NCI-H1417 treated with DMSO at 0.1 percent for 48 hours (cell line): Measurements from ENCODE around the gene HRAS.

Source experiments
- DNase-seq: peaks from one replicate; lab custom pipeline; 2025; lab: John Stamatoyannopoulos, UW

Gene HRAS

GRCh38 chr11:567011-567628 lies 31.7 kb upstream of the HRAS start:
- no peak for DNase-seq

DNA sequence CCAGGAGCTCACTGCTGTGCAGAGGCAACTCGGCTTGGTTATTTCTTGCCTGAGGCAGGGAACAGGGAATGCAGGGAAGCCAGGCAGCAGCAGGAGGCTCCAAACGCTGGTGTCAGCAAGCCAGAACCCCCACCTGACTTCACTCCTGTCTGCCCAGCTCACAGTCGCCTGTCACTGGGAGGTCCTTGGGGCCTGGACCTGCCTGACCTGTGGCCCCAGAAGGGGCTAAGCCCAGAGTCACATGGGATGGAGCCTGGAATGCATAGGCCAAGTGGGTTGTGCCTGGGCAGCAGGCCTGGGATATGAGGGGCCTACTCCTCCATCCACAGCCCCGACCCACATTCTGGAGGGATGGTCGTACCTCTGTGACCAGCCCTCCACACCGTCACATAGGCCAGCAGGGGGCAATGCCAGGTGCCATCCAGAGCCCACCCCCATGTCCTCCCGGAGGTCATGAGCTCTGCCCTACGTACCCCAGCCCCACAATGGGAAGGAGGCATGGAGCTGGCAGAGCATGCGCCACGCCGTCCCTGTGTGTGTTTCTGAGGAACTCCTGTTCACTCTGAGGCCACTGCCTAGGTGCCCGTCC lies 30.6 kb upstream of the HRAS start:
- no peak for DNase-seq

GRCh38 chr11:563812-564578 lies 28.6 kb upstream of the HRAS start:
- no peak for DNase-seq

- no peak for DNase-seq
Measured at GRCh38 chr11:563066-563811, 27.9 kb upstream of the HRAS start.

- DNase-seq = no peak
Measured at GRCh38 chr11:562046-562645, 26.8 kb upstream of the HRAS start.

GRCh38 chr11:561148-562003 lies 26.0 kb upstream of the HRAS start:
- no peak for DNase-seq

- peak; percentile 34 for DNase-seq
Measured at GRCh38 chr11:560305-561147, 25.1 kb upstream of the HRAS start, which contains the start of the genes LMNTD2 and RASSF7. Gene LMNTD2, minus strand, starts transcription at chr11:560738. Its CDS starts 22 bp downstream, at chr11:560716. Gene RASSF7, plus strand, starts transcription at chr11:560970. Its CDS starts 799 bp downstream, at chr11:561769.

DNA sequence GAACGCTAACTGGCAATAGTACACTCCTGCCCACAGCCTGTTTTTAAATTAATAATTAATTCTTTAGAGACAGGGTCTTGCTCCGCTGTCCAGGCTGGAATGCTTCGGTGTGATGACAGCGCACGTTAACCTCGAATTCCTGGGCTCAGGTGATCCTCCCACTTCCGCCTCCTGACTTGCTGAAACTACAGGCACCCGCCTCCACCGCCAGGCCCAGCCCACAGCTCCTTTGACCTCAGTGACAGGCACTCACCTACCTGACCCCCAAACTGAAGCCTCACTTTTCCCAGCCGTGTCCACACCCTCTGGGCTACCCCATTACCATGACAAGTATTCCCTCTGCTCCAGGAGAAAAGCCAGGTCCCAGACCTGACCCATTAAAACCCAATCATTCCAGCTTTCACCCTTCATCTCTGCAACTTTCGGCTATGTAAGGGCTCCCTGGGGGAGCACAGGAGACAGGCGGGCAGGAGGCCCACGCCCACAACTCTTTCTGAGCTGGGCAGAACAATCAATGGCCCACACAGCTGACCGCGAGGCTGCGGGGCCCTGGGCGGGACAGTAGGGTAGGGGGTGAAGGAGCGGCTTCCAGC lies 24.4 kb upstream of the HRAS start:
- no peak for DNase-seq

DNA sequence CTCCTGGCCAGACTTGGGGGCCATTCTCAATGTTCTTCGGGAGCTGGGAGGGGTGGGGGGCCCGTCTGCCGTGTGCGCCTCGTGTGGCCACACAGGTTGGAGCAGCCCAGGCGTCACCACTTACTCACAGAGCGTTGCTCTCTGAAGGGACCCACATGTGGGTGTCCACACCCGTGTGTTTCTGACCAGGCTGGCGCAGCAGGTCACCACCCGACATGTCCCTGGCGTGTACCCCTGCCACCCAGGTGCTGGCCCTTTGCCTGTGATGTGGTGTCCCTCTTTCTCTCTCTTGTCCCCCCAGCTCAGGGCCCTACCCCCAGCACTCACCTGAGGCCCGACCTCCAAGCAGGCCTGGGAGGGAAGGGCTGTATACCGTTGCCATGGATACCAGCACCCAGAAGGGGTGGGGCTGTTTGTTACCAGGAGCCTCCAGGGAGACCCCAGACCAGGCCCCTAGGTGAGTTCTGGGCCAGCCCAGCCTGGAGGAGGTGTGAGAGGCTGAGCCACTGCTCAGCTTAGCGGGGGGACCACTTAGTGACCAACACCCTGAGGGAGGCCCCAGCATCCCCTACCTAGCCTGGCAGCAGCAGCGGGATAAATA lies 23.7 kb upstream of the HRAS start:
- no peak for DNase-seq

GRCh38 chr11:558503-558902 lies 23.1 kb upstream of the HRAS start:
- no peak for DNase-seq

DNA sequence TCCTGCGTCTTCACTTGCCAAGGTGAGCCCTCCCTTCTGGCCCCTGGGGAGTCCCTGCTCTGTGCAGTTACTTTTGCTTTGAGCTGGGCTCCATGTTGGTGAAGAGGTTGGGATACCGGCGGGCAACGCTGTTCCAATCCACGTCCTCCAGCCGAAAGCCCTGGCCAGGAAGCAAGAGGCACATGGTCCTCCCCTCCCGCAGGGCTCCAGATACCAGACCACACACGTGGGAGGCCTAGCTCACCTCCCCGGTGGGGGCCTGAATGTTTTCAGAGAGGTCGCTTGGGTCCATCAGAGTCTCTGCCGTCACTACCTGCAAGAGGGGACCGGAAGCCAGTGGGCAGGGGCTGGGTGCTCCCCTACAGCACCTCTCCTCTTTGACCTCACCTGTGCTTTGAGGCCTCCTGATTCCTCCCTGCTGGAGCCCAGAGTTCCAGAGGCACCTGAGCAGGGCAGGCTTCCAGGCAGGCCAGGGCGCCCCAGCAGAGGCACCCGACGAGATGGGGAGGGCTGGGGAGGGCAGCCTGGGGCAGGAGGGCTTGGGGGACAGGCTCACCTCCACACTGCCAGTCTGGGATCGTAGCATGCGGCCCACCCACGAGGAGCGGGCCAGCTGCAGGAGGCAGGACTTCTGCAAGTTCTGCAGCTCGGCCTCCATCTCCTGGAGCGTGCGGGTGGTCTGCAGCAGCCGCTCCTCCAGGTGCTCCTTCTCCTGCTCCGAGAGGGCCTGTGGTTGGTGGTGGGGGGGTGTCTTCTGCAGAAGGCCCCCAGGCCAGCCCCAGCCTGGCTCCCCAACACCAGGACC lies 22.2 kb upstream of the HRAS start:
- DNase-seq = no peak

GRCh38 chr11:556662-557256 lies 21.4 kb upstream of the HRAS start:
- DNase-seq = no peak

- DNase-seq = no peak
Measured at GRCh38 chr11:555780-556661, 20.6 kb upstream of the HRAS start.

DNA sequence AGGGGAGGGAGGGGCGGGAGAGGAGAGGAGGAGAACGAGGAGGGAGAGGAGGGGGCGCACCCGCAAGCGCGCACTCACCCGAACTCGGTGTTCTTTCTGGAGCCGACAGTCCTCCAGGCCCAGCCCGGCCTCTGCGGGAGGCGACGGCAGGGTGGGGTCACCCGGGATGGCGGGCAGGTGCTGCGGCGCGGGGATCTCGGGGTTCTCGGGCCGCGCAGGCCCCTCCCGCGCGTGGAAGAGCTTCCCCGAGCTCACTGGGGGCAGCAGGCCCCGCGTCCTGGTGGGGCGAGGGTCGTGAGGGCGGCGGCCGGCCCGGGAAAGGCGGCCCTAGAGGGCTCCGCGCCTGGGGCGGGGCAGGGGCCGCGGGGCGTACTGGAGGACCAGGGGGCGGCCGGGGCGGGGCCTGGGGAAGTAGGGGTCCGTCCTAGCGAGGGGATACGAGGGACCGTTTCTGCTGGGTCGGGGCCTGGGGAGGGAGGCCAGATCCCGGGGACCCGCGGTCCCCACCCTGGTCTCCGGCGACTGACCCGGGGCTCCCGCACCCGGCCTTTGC lies 19.9 kb upstream of the HRAS start:
- DNase-seq = no peak

DNA sequence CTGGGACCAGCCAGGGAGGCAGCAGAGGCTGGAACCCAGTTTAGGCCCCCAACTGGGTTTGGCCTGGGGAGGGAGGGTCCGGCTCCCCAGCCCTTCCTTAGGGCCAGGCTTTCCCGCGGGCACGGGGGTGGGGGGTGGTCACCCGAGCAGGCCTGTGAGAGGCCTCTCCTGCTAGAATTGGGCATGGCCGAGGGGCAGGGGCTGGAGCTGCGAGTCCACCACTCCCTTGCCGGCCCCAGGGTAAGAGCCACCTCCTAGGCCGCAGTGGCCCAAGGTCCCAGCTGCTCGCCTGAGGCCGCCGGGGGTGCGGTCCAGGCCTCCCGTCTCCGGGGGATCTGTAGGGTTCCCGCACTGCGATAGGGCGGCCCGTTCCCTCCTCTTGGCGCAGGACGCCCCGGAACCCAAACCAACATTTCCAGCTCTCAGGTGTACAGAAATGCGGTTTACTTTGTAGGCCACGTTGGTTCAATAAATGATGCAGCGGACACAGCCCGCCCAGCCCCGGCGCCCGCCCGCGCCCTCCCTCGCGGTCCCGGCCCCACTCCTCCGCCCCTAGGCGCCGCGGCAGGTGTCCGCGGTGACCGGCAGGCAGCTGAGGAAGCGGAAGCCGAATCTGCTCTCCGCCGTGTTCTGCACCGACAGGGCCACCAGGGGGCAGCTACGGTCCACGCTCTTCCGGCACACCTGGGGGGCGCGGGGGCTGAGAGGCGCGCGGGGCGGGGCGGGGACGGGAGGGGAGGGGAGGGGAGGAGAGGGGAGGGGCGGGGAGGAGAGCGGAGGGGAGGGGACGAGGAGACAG lies 19.3 kb upstream of the HRAS start:
- DNase-seq = peak; percentile 23

GRCh38 chr11:553988-554340 lies 18.6 kb upstream of the HRAS start:
- DNase-seq = no peak
